ENCODE results near the gene DUSP22.

GRCh38 chr6:351867-352289, 59.6 kb downstream of the DUSP22 start:
- no peak for TF ChIP-seq CTCF (IDR thresholded peaks at IDR 0.05; ENCODE audit: insufficient read depth, low read depth, low read length)
- no peak for TF ChIP-seq EZH2 (IDR thresholded peaks at IDR 0.05; ENCODE audit: insufficient read depth, low read length)
